NCI-H2029 treated with DMSO at 0.1 percent for 48 hours (cell line): ENCODE results near the gene ADAMTS19.

ENCODE experiments used
- DNase-seq: peaks from one replicate; lab custom pipeline; 2025; lab: John Stamatoyannopoulos, UW

The ADAMTS19 gene

GRCh38 chr5:129770024-129770820, 310.1 kb downstream of the ADAMTS19 start:
- DNase-seq, result no peak

- peak; percentile 17 for DNase-seq
Observed at GRCh38 chr5:129771058-129771838, 311.1 kb downstream of the ADAMTS19 start.

- no peak for DNase-seq
Observed at GRCh38 chr5:129773376-129773775, 313.3 kb downstream of the ADAMTS19 start.

GRCh38 chr5:129781594-129781993, 321.5 kb downstream of the ADAMTS19 start:
- no peak for DNase-seq
